ENCODE data around the gene CXCR3.
"Not testable (repeated sequence)": the region's sequence is repeated elsewhere in the genome, so short reads cannot be mapped to it uniquely, and the experiment has no call there.

CXCR3 gene

DNA sequence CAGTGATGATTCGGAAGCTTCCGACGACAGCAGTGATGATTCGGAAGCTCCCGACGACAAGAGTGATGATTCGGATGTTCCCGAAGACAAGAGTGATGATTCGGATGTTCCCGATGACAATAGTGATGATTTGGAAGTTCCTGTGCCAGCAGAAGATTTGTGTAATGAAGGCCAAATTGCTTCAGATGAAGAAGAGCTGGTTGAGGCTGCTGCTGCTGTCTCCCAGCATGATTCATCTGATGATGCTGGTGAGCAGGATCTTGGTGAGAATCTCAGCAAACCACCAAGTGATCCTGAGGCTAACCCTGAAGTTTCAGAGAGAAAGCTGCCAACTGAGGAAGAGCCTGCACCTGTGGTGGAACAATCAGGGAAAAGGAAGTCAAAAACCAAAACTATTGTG is 14.2 kb downstream of the CXCR3 start:
- DNase-seq: no peak
- H3K27ac ChIP-seq: no peak overlapping the region
- peaks cover 15% of the 10 kb centered on the region for H3K27me3 ChIP-seq (ENCODE audit: insufficient read depth, low read depth, severe bottlenecking)
- TF ChIP-seq, protein P1, sequence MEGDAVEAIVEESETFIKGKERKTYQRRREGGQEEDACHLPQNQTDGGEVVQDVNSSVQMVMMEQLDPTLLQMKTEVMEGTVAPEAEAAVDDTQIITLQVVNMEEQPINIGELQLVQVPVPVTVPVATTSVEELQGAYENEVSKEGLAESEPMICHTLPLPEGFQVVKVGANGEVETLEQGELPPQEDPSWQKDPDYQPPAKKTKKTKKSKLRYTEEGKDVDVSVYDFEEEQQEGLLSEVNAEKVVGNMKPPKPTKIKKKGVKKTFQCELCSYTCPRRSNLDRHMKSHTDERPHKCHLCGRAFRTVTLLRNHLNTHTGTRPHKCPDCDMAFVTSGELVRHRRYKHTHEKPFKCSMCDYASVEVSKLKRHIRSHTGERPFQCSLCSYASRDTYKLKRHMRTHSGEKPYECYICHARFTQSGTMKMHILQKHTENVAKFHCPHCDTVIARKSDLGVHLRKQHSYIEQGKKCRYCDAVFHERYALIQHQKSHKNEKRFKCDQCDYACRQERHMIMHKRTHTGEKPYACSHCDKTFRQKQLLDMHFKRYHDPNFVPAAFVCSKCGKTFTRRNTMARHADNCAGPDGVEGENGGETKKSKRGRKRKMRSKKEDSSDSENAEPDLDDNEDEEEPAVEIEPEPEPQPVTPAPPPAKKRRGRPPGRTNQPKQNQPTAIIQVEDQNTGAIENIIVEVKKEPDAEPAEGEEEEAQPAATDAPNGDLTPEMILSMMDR (IDR thresholded peaks at IDR 0.05; ENCODE audit: low read depth, low read length): no peak
- no peaks in the 10 kb centered on the region for H3K9me3 ChIP-seq (ENCODE audit: severe bottlenecking)
- no peaks in the 10 kb centered on the region; the same call in 1 of the 2 replicates for H3K36me3 ChIP-seq
- H3K4me3 ChIP-seq (ENCODE audit: low read depth, low read length): no peak overlapping the region

DNA sequence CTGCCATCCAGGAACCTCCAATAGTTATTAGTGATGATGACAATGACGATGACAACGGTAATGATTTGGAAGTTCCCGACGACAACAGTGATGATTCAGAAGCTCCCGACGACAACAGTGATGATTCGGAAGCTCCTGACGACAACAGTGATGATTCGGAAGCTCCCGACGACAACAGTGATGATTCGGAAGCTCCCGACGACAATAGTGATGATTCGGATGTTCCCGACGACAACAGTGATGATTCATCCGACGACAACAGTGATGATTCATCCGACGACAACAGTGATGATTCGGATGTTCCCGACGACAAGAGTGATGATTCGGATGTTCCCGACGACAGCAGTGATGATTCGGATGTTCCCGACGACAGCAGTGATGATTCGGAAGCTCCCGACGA is 14.7 kb downstream of the CXCR3 start:
- no peak overlapping the region for H3K4me3 ChIP-seq (ENCODE audit: low read depth, low read length)
- H3K27me3 ChIP-seq (ENCODE audit: insufficient read depth, low read depth, severe bottlenecking): peaks cover 15% of the 10 kb centered on the region
- no peaks in the 10 kb centered on the region for H3K9me3 ChIP-seq (ENCODE audit: severe bottlenecking)
- TF ChIP-seq, protein P1 (IDR thresholded peaks at IDR 0.05; ENCODE audit: low read depth, low read length): no peak
- H3K36me3 ChIP-seq: no peaks in the 10 kb centered on the region
- no peak overlapping the region for H3K27ac ChIP-seq
- DNase-seq: no peak

DNA sequence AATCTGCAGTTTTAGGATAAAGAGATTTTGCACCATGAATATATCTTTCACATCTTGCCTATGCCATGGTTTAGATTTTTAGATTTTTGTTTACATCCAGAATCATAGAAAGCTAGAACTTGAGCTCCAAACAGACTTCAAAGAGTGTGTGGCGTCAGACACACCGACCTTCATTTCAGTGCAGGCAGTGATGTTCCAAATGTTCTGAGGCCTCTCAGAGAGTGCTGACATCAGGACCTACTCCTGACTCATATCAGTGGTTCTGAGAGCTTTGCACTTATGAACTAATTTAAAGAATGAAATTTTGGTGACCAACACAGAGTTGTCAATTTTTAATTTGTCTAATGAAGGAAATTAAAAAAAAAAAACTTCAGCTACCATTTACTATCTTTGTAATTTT is 18.3 kb downstream of the CXCR3 start:
- no peaks in the 10 kb centered on the region for H3K36me3 ChIP-seq
- no peak for DNase-seq
- no peaks in the 10 kb centered on the region for H3K9me3 ChIP-seq (ENCODE audit: severe bottlenecking)
- H3K27ac ChIP-seq: no peak overlapping the region
- H3K27me3 ChIP-seq (ENCODE audit: insufficient read depth, low read depth, severe bottlenecking): peaks cover 15% of the 10 kb centered on the region
- TF ChIP-seq, protein P1 (IDR thresholded peaks at IDR 0.05; ENCODE audit: low read depth, low read length): no peak
- no peak overlapping the region for H3K4me3 ChIP-seq (ENCODE audit: low read depth, low read length)

DNA sequence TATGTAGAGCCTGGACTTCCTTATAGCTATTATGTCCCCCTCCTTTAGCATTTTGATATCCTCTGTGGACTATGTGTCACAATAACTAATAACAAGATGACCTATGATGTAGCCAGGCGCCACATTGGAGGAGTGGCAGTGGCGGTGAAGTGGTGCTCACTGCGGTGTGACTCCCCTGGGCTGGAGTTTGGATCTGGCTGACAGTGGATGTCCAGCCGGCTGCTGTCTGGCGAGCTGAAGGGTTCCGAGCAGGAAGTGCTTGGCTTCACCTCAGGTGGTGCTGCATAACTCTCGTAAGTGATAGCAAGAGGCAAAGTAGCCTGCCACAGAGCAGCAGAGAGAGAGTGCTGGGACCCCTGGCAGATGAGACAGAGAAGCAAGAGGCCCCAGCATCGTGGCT is 25.1 kb downstream of the CXCR3 start:
- not testable (repeated sequence) for H3K36me3 ChIP-seq; H3K4me3 ChIP-seq (ENCODE audit: low read depth, low read length); H3K27me3 ChIP-seq (ENCODE audit: insufficient read depth, low read depth, severe bottlenecking); H3K9me3 ChIP-seq (ENCODE audit: severe bottlenecking); DNase-seq; H3K27ac ChIP-seq

DNA sequence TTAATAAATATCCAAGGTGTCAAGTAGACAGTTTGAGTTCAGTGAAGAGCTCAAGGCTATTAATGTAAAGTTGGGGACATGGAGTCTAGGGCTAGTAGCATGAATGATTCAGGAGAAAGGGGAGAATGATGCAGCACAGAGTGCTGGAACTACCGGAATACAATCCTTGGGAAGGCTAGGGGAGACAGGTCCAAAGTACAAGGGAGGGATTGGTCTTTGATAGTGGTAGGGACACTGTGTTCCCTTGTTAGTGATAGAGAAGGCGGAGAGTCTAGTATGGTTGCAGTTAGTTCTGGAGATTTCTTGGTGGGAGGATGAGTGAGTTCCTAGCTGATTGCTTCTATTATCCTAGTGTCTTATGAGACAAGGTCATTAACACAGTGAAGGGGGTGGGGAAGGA is 31.4 kb downstream of the CXCR3 start:
- H3K27ac ChIP-seq: no peak overlapping the region
- H3K4me3 ChIP-seq (ENCODE audit: low read depth, low read length): no peak overlapping the region
- no peak for DNase-seq
- H3K36me3 ChIP-seq: no peaks in the 10 kb centered on the region
- TF ChIP-seq, protein P1 (IDR thresholded peaks at IDR 0.05; ENCODE audit: low read depth, low read length): no peak
- peaks cover 3% of the 10 kb centered on the region for H3K27me3 ChIP-seq (ENCODE audit: insufficient read depth, low read depth, severe bottlenecking)
- no peaks in the 10 kb centered on the region for H3K9me3 ChIP-seq (ENCODE audit: severe bottlenecking)

DNA sequence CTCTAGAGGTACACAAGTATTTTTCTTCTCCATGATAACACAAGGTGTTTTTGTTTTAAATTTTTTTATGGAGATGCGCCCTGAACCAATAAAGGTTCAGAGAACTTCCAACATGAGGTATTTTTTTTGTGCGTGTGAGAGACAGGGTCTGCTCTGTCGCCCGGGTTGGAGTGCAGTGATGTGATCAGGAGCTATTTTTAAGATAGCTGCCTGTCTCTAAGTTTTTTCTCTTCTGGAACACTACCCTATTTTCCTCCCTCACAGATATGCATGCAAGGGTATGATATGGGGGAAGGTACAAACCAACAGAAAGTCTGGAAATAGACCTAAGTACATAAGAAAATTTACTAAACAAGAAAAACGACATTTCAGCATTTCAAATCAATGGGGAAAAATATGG is 37.1 kb downstream of the CXCR3 start:
- no peaks in the 10 kb centered on the region for H3K36me3 ChIP-seq
- no peak for DNase-seq
- H3K9me3 ChIP-seq (ENCODE audit: severe bottlenecking): no peaks in the 10 kb centered on the region
- peaks cover 8% of the 10 kb centered on the region for H3K27me3 ChIP-seq (ENCODE audit: insufficient read depth, low read depth, severe bottlenecking)
- no peak overlapping the region for H3K27ac ChIP-seq
- TF ChIP-seq, protein P1 (IDR thresholded peaks at IDR 0.05; ENCODE audit: low read depth, low read length): no peak
- no peak overlapping the region for H3K4me3 ChIP-seq (ENCODE audit: low read depth, low read length)

Measured in WERI-Rb-1 (cell line).